ENCODE measurements around the gene TPGS1.
"Not testable (repeated sequence)": the region's sequence is repeated elsewhere in the genome, so short reads cannot be mapped to it uniquely, and the experiment has no call there.

The TPGS1 gene

GRCh38 chr19:478236-478903 lies 28.9 kb upstream of the TPGS1 start:
- DNase-seq (ENCODE audit: low spot score) = no peak

GRCh38 chr19:478976-479375 lies 28.3 kb upstream of the TPGS1 start:
- no peak for DNase-seq (ENCODE audit: low spot score)

DNA sequence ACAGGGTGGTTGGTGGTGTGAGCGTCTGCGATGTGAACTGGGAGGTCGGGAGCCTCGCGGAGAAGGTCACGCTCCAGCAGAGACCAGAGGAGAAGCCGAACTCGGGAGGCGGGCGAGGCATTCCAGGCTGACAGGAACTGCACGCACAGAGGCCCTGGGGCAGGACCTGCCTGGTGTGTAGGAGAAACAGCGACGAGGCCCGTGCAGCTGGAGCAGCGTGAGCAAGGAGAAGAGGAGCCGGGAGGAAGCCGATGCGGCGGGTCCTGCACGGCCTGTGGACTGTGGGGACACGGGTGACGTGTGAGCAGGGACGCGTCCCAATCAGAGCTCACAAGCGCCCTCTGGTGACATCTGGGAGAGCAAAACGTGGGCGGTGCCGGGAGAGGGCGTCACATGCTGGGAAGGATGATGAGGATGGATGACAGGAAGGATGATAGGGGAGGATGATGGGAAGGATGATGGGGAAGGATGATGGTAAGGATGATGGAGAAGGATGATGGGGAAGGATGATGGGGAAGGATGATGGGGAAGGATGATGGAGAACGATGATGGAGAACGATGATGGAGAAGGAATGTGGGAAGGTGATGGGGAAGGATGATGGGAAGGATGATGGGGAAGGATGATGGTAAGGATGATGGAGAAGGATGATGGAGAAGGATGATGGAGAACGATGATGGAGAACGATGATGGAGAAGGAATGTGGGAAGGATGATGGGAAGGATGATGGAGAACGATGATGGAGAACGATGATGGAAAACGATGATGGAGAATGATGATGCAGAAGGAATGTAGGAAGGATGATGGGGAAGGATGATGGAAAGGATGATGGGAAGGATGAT lies 27.1 kb upstream of the TPGS1 start:
- DNase-seq (ENCODE audit: low spot score) = peak; percentile 82

DNA sequence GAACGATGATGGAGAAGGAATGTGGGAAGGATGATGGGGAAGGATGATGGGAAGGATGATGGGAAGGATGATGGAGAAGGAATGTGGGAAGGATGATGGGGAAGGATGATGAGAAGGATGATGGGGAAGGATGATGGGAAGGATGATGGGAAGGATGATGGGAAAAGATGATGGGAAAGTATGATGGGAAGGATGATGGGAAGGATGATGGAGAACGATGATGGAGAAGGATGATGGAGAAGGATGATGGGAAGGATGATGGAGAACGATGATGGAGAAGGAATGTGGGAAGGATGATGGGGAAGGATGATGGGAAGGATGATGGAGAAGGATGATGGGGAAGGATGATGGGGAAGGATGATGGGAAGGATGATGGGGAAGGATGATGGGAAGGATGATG lies 26.2 kb upstream of the TPGS1 start:
- not testable (repeated sequence) for DNase-seq (ENCODE audit: low spot score)

DNA sequence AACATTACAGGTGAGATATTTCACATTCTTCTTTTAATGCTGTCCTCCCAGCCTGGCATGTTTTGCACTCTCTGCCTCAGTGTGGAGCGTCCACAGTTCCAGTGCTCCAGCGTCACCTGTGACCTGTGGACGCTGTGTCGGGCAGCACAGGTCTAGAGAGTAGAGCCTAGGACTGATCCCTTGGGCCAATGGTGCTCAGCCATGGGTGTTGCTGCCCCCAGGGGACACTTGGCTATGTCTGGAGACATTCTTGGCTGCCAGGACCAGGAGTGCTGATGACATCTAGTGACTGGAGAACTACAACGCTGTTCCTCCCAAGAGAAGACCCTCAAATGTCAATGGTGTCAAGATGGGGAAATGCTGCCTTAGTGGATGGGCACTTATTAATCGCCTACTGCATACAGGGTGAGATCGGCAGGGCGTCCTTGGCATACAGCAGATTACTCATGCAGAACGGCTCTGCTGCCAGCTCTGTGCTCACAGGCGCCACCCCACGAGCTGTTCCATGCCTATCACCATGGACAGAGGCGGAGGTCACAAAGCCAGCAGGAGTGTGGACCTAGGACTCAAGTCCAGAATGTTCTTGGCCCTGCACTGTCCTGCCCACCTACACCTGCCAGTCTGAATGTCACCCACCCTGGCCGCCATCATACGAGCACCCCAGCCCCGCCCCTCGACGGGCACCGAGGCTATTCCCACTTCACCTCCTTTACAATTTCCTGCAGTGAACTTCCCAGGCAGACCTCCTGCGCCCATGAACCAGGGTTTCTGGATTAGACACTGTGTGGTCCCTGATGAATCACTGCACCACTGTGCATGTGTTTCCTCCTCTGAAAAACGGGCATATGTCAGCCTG lies 24.9 kb upstream of the TPGS1 start:
- DNase-seq (ENCODE audit: low spot score) = peak; percentile 58

GRCh38 chr19:483332-484072 lies 23.8 kb upstream of the TPGS1 start:
- DNase-seq (ENCODE audit: low spot score) = no peak

DNA sequence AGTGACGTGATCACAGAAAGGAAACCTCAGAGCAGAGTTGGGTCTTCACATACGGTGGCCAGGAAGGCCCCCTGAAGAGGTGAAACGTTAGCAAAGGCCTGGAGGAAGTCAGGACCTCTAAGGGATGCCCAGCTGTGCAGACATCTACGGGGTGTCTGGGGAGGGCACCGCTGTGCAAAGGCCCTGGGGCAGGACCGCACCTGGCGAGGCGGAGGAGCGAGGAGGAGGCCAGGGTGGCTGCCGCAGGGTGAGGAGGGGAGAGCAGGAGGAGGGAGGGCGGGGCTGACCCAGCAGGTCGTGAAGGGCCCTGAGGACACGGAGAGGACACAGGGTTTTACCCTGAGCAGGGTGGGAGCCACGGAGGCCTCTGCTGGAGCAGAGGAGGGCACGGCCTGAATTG lies 22.8 kb upstream of the TPGS1 start:
- DNase-seq (ENCODE audit: low spot score) = no peak

DNA sequence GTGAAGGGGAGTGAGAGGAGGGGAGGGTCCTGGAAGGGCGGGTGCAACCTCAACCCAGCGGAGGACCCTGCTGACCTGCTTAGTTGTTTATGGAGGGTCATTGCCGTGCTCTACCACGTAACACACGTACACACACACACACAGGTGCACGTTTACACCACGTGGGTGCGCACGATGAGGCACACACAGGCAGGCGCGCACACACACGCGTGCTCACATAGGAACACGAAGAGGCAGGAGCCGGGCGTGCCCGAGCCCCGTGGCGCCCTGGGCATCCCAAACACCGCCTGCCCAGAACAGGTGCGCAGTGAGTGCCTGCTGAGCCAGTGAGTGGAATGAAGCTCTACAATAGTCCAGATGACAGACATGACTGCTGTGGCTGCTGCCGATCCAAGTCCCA lies 22.2 kb upstream of the TPGS1 start:
- no peak for DNase-seq (ENCODE audit: low spot score)

DNA sequence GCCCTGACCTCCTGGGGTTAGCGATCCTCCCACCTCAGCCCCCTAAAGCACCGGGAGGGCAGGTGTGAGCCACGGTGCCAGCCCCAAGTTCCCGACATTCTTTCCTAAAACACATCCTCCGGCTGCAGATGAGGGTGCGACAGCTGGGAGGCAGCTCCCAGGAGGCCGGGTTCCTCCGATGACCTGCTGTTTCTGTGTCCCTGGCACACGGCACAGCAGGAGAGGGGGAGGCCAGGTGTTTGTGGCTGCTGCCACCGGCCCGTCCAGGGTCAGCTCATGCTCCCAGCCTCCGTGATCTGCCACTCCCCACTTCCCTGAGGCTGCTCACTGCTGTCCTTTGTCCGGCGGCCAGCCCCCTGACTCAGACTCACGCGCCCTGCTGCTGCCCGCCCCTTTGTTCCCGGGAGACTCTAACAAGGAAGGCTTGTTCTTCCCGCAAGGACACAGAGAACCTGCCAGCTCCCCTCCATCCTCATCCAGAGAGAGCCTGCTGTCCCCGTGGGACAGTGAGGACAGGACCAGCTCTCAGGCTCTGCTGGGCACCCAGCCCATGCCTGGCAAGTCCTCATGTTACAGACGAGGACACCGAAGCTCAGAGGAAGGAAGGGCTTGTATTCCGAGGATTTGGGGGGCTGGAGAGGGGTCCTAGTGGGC lies 21.6 kb upstream of the TPGS1 start:
- peak; percentile 77 for DNase-seq (ENCODE audit: low spot score)

GRCh38 chr19:488505-489417 lies 18.5 kb upstream of the TPGS1 start:
- peak; percentile 97 for DNase-seq (ENCODE audit: low spot score)

DNA sequence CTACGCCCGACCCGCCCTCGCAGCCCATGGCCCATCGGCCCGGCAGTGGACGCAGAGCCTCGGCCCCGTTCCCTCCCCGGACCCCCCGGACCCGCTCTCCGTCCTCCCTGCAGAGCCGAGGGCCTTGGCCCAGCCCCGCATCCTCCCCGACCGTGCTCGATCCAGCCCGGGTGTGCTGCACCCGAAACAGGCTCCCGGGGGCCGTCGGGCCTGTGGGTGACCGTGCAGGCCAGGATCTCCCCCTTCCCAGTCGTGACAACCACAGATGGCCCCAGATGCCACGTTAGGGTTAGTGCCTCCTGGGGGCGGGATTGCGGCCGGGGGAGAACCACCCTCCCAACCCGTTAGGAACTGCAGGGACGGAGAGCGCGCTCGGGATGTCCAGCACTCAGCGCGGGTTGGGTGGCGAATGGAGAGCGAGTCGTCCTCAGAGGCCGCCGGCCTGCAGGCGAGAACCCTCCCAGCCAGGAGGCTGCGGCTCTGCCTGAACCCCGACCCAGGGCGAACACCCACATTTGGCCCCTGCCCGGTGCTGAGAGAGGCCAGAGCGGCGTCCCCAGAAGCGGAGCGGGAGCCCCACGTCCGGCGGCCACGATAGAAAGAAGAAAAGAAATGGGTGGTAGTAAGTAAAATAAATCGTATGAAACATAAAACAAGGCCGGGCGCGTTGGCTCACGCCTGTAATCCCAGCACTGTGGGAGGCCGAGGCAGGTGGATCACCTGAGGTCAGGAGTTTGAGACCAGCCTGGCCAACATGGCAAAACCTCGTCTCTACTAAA lies 17.7 kb upstream of the TPGS1 start:
- peak; percentile 67 for DNase-seq (ENCODE audit: low spot score)

GRCh38 chr19:491146-491741 lies 16.1 kb upstream of the TPGS1 start:
- DNase-seq (ENCODE audit: low spot score) = no peak

DNA sequence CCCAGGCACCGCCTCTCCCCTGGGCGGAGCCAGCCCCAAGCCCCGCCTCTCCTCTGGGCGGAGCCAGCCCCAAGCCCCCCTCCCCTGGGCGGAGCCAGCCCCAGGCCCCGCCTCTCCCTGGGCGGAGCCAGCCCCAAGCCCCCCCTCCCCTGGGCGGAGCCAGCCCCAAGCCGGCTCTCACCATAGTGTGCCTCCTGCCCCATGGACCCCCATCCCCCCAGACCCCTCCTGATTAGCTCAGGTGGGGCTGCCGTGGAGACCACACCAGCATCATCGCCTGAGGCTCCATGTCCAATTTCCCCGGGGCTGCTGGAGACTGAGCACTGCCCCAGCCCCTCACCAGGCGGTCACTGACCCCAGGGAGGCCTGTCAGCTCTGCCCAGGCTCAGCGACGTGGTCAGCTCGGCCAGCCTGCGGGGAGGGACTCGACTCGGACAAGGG lies 15.2 kb upstream of the TPGS1 start:
- no peak for DNase-seq (ENCODE audit: low spot score)

DNA sequence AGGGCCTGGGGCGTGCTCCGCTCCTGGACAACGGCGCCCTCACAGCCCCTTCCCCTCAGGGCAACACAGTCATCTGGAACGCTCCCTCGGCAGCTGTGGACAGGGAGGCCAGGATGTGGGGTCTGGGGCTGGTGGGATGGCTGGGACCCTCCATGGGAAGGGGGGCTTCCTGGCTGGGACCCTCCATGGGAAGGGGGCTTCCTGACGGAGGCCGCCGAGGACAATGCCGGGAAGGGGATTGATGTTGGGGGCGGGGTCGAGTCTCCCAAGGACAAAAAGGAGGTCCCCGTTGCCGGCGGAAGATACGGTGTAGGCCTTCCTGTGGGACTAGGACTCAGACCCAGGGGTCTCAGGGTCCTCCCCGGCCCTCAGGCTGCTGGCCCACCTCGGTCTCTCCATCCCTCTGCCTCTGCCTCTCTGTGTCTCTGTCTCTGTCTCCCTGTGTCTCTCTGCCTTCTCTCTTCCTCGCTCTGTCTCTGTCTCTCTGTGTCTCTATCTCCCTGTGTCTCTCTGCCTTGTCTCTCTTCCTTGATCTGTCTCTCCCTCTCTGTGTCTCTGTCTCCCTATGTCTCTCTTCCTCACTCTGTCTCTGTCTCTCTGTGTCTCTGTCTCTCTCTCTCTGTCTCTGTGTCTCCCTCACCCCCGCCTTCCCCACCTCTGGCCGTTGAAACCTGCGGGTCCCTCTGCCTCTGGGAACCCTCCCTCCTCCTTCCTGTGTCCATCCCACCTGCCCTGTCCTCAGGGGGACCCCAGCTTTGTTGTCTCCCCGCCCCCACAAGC lies 13.7 kb upstream of the TPGS1 start:
- DNase-seq (ENCODE audit: low spot score) = no peak

DNA sequence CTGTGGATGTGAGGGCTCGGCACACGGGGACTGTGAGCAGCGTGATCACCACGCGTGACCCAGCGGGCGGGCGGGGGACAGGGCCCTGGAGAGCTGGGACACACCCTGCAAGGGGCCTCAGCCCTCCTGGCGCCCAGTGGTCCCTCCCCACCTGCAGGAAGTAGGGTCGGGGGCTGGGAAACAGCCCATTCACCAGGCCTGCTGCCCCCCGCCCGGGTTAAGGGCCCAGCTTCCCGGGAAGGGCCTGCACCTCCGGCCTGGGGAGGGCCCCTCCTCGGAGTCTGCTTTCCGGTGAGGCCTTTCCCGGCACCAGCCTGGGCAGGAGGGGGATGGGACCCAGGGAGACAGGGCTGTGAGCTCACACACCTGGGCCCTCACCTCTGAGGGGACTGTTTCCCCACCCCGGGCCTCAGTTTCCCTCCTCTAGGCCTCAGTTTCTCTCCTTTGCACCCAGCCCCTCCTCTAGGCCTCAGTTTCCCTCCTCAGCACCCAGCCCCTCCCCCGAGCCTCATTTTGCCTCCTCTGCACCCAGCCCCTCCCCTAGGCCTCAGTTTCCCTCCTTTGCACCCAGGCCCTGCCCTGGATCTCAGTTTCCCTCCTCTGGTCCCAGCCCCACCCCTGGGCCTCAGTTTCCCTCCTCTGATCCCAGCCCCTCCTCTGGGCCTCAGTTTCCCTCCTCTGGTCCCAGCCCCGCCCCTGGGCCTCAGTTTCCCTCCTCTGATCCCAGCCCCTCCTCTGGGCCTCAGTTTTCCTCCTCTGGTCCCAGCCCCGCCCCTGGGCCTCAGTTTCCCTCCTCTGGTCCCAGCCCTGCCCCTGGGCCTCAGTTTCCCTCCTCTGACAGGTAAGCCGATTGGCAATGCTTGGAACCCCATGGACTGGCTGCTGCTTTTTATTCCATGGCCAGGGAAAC lies 12.9 kb upstream of the TPGS1 start:
- no peak for DNase-seq (ENCODE audit: low spot score)

- no peak for DNase-seq (ENCODE audit: low spot score)
Observed at GRCh38 chr19:495081-495401, 12.3 kb upstream of the TPGS1 start.

DNA sequence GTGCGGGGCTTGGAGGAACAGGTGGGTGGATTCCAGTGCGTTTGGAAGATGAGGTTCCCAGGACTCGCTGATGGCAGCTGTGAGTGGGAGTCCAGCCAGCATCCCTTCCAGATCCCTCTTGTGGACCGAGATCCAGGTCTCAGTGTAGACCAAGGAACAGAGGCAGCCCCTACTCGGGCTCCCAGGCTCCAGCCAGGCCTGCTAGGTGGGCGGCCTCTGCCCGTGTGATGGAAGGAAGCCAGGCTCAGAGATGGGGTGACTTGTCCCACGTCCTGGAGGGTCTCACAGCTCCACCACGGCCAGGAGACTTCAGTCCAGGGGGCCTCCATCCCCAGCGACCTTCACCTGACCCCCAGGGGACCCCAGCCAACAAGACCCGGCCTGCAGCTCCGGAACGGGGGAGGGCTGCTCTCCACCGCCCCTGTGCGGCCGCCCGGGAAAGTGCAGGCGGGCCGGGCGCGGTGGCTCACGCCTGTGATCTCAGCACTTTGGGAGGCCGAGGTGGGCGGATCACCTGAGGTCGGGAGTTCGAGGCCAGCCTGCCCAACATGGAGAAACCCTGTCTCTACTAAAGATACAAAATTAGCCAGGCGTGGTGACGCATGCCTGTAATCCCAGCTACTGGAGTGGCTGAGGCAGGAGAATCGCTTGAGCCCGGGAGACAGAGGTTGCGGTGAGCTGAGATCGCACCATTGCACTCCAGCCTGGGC lies 11.7 kb upstream of the TPGS1 start:
- DNase-seq (ENCODE audit: low spot score) = peak; percentile 79
